IMR-90 (cell line): ENCODE data around the gene CYSRT1. TPM values are rescaled to one million over a fixed set of nuclear protein-coding genes. Genes with fewer than 3 reads are reported as not detected.

ENCODE experiments used
- ATAC-seq: fragments of 200-7000 bp; cut with Tn5 transposase; 2 replicates; pipeline ENCODE4 v1.9.1; 2020; ENCODE audit warnings: low read depth, mild to moderate bottlenecking, moderate library complexity
- BruUV-seq: library from RNA; stranded (reverse); fragments of 400-500 nt; replicated peaks from 2 replicates; lab custom pipeline; 2021; lab: Mats Ljungman, UMichigan
- CTCF ChIA-PET: fragments of 300-600 bp; formaldehyde crosslinking; extraction: SDS; loops from one replicate; lab custom pipeline; 2021; ENCODE audit warnings: antibody characterized with exemption; lab: Yijun Ruan, JAX
- POLR2A ChIA-PET: fragments of 300-600 bp; sonication (Branson Sonifier 250); formaldehyde crosslinking; loops from one replicate; lab custom pipeline; 2022; ENCODE audit warnings: antibody characterized with exemption; ENCODE audit not compliant: unreplicated experiment; lab: Charles Lee
- DNase-seq: peaks from one replicate; pipeline ENCODE4 v3.0.0; 2013
- H2AFZ ChIP-seq: replicated peaks from 2 replicates; pipeline ENCODE3; 2013; ENCODE audit warnings: low read length, mild to moderate bottlenecking; ENCODE audit not compliant: poor library complexity
- H2AK5ac ChIP-seq: 2 replicates; pipeline ENCODE4 v1.6.1; 2013; ENCODE audit warnings: low read depth, low read length, inconsistent platforms
- H2AK9ac ChIP-seq: replicated peaks from 2 replicates; pipeline ENCODE3; 2013; ENCODE audit warnings: mild to moderate bottlenecking, low read depth, low read length, moderate library complexity; ENCODE audit not compliant: poor library complexity
- H2BK120ac ChIP-seq: 2 replicates; pipeline ENCODE4 v1.6.1; 2013; ENCODE audit warnings: low read depth, low read length, inconsistent platforms
- H2BK15ac ChIP-seq: 3 replicates; pipeline ENCODE4 v1.6.1; 2013; ENCODE audit warnings: low read depth, low read length, inconsistent platforms
- H2BK20ac ChIP-seq: 2 replicates; pipeline ENCODE4 v1.6.1; 2013; ENCODE audit warnings: low read depth, mild to moderate bottlenecking, inconsistent platforms, low read length, moderate library complexity
- H2BK5ac ChIP-seq: 2 replicates; pipeline ENCODE4 v1.6.1; 2013; ENCODE audit warnings: mild to moderate bottlenecking, low read depth, low read length, inconsistent platforms; ENCODE audit not compliant: poor library complexity, severe bottlenecking
- H3K14ac ChIP-seq: replicated peaks from 2 replicates; pipeline ENCODE4 v1.6.1; 2013; ENCODE audit warnings: low read depth, low read length, inconsistent platforms
- H3K18ac ChIP-seq: 2 replicates; pipeline ENCODE4 v1.6.1; 2013; ENCODE audit warnings: low read depth, low read length, control low read depth
- H3K23ac ChIP-seq: 2 replicates; pipeline ENCODE4 v1.6.1; 2013; ENCODE audit warnings: low read depth, low read length, inconsistent platforms
- H3K27ac ChIP-seq: 2 replicates; pipeline ENCODE4 v1.5.1; 2013; ENCODE audit warnings: mild to moderate bottlenecking, control low read depth, low read length; ENCODE audit not compliant: insufficient read depth
- H3K27me3 ChIP-seq: 2 replicates; pipeline ENCODE4 v1.6.1; 2013; ENCODE audit warnings: low read length; ENCODE audit not compliant: control insufficient read depth, insufficient read depth
- H3K36me3 ChIP-seq: 2 replicates; pipeline ENCODE4 v1.6.1; 2013; ENCODE audit warnings: low read length, mixed read lengths; ENCODE audit not compliant: control insufficient read depth, insufficient read depth
- H3K4ac ChIP-seq: 2 replicates; pipeline ENCODE4 v1.6.1; 2013; ENCODE audit warnings: low read depth, low read length, inconsistent platforms
- H3K4me1 ChIP-seq: 2 replicates; pipeline ENCODE4 v1.6.1; 2013; ENCODE audit warnings: low read length, mixed read lengths; ENCODE audit not compliant: control insufficient read depth, insufficient read depth
- H3K4me2 ChIP-seq: 2 replicates; pipeline ENCODE4 v1.6.1; 2013; ENCODE audit warnings: low read depth, mild to moderate bottlenecking, control low read depth, low read length, moderate library complexity
- H3K4me3 ChIP-seq: 2 replicates; pipeline ENCODE4 v1.5.1; 2013; ENCODE audit warnings: low read depth, mild to moderate bottlenecking, control low read depth, low read length, moderate library complexity; ENCODE audit not compliant: insufficient read depth
- H3K56ac ChIP-seq: 2 replicates; pipeline ENCODE4 v1.6.1; 2013; ENCODE audit warnings: low read length, inconsistent platforms; ENCODE audit not compliant: insufficient read depth; ENCODE audit errors: extremely low read depth
- H3K79me1 ChIP-seq, 2 experiments: 2 replicates each; pipeline ENCODE4 v1.6.1; 2013; ENCODE audit warnings: low read length in 2 of 2, inconsistent platforms in 1 of 2, low read depth in 1 of 2
- H3K9ac ChIP-seq: 2 replicates; pipeline ENCODE4 v1.6.1; 2013; ENCODE audit warnings: low read depth, low read length, control low read depth
- H3K9me1 ChIP-seq: 2 replicates; pipeline ENCODE4 v1.6.1; 2013; ENCODE audit warnings: low read length, inconsistent platforms; ENCODE audit not compliant: insufficient read depth
- H3K9me3 ChIP-seq: 2 replicates; pipeline ENCODE4 v1.6.1; 2013; ENCODE audit warnings: low read length; ENCODE audit not compliant: control insufficient read depth, insufficient read depth
- H4K20me1 ChIP-seq: 2 replicates; pipeline ENCODE4 v1.6.1; 2013; ENCODE audit warnings: low read length, inconsistent platforms; ENCODE audit not compliant: insufficient read depth
- H4K5ac ChIP-seq: 2 replicates; pipeline ENCODE4 v1.6.1; 2013; ENCODE audit warnings: mild to moderate bottlenecking, low read depth, low read length, control low read depth
- H4K8ac ChIP-seq, 2 experiments: 2 replicates each; pipeline ENCODE4 v1.6.1; 2013; ENCODE audit warnings: low read depth in 2 of 2, low read length in 2 of 2, control low read depth in 1 of 2, inconsistent platforms in 1 of 2
- H4K91ac ChIP-seq: 2 replicates; pipeline ENCODE4 v1.6.1; 2013; ENCODE audit warnings: low read depth, low read length, inconsistent platforms; ENCODE audit not compliant: insufficient read depth
- CTCF ChIP-seq: conservative IDR thresholded peaks from 2 replicates; pipeline ENCODE4 v1.5.1; 2012; ENCODE audit warnings: mild to moderate bottlenecking, low read depth, low read length, improper control_type of control experiment
- MAZ ChIP-seq: IDR thresholded peaks from 2 replicates; pipeline ENCODE4 v1.6.1; 2012; ENCODE audit warnings: low read depth, mild to moderate bottlenecking, low read length, improper control_type of control experiment, moderate library complexity, borderline replicate concordance
- MXI1 ChIP-seq: IDR thresholded peaks from 2 replicates; pipeline ENCODE4 v1.6.1; 2012; ENCODE audit warnings: low read depth, mild to moderate bottlenecking, low read length, moderate library complexity, borderline replicate concordance
- RAD21 ChIP-seq: IDR thresholded peaks from 2 replicates; pipeline ENCODE4 v1.6.1; 2012; ENCODE audit warnings: low read length, improper control_type of control experiment
- SMC3 ChIP-seq: fragments of 150-350 bp; IDR thresholded peaks from 2 replicates; pipeline ENCODE4 v1.6.1; 2016; ENCODE audit warnings: low read depth, mild to moderate bottlenecking, antibody characterized with exemption, low read length, moderate library complexity
- WGBS, 2 experiments: methylation state at CpG; one replicate each; pipeline versions ENCODE4 v1.1.5 to v1.1.7; 2013; ENCODE audit warnings: missing lambda C conversion rate in 2 of 2; ENCODE audit not compliant: insufficient read length in 1 of 2; ENCODE audit errors: extremely low coverage in 2 of 2; 5-methylcytosine and 5-hydroxymethylcytosine counted together
- dilution Hi-C: fragments of 300-500 bp; cut with HindIII; formaldehyde crosslinking; loops from one replicate; pipeline ENCODE4 v1.14.3; 2018; ENCODE audit warnings: low sequenced_read_pairs; ENCODE audit not compliant: unreplicated experiment
- in situ Hi-C: fragments of 300-500 bp; cut with MboI; formaldehyde crosslinking; loops from 3 replicates; pipeline ENCODE4 v1.14.3; 2019; ENCODE audit warnings: low sequenced_read_pairs, inconsistent platforms, mixed read lengths
- intact Hi-C: fragments of 100-400 bp; cut with micrococcal nuclease; formaldehyde crosslinking; loops from 2 replicates; pipeline ENCODE4 v1.10.0; 2022
- polyA plus RNA-seq, 3 experiments: library from polyadenylated mRNA; depleted of rRNA; stranded (reverse); fragments of >200 nt; gene quantifications; 2 replicates each; pipeline ENCODE4 v1.2.3, GENCODE V29; 2012; ENCODE audit warnings: low replicate concordance in 1 of 3
- total RNA-seq: library from RNA; depleted of rRNA; stranded (reverse); fragments of >200 nt; gene quantifications from 2 replicates; pipeline ENCODE4 v1.2.3, GENCODE V29; 2012

The CYSRT1 gene
- total and polyA plus RNA-seq, 2 of the 4 experiments (the other 2 are of a cell fraction) = 0.18 to 0.84 TPM

GRCh38 chr9:137236238-137236935 is 11.4 kb downstream of the CYSRT1 start:
- dilution Hi-C loops = no loop called here
- H3K18ac ChIP-seq = no peak overlapping the region
- peaks cover 6% of the 10 kb centered on the region; the same call in 1 of the 2 replicates for H4K20me1 ChIP-seq
- H3K56ac ChIP-seq = no peak overlapping the region
- no peak overlapping the region for H3K9ac ChIP-seq
- TF ChIP-seq RAD21 = peak; percentile 81
- TF ChIP-seq SMC3 = peak; percentile 79
- TF ChIP-seq MAZ = peak; percentile 83
- TF ChIP-seq CTCF = peak; percentile 100
- no peak for TF ChIP-seq MXI1
- 39% methylated on average over 12 of the region's 31 CpGs; no CpG with 5 or more reads in 1 of the 2 experiments for WGBS, 2 experiments
- H2BK120ac ChIP-seq = no peak overlapping the region
- no peaks in the 10 kb centered on the region for H3K9me1 ChIP-seq
- H3K36me3 ChIP-seq = no peaks in the 10 kb centered on the region
- no peak overlapping the region for H2BK20ac ChIP-seq
- no TSS peak for BruUV-seq
- ATAC-seq = peak; percentile 36
- H3K4me3 ChIP-seq = no peak overlapping the region
- no peak overlapping the region for H3K4me2 ChIP-seq
- H3K79me1 ChIP-seq = peaks cover 8 to 27% of the 10 kb centered on the region in 2 experiments; a peak in 3 of 4 replicates
- CTCF ChIA-PET = interaction anchor here (0.6 to 1.0 kb wide), 7 partner anchors 9 to 153 kb away, joined by 3 to 6 read pairs (median 3); partner anchors contain the start of genes DPP7 and RNF224
- no peak overlapping the region for H3K14ac ChIP-seq
- H4K5ac ChIP-seq = no peak overlapping the region
- H3K9me3 ChIP-seq = no peaks in the 10 kb centered on the region
- no peak overlapping the region for H3K4ac ChIP-seq
- H3K27ac ChIP-seq = no peak overlapping the region
- POLR2A ChIA-PET = interaction anchor here (0.5 to 0.6 kb wide), 2 partner anchors 20 to 23 kb away, joined by 3 read pairs; no protein-coding TSS in a partner anchor
- DNase-seq = peak; percentile 63
- 0 out of 2 replicates have a peak, but pooled peaks cover 1% of the 10 kb centered on the region for H3K27me3 ChIP-seq
- intact Hi-C loops = no loop called here
- H2AK5ac ChIP-seq = peak overlapping the region; percentile 73; the same call in 1 of the 2 replicates
- no peak overlapping the region for H4K91ac ChIP-seq
- H3K4me1 ChIP-seq = peaks cover 5% of the 10 kb centered on the region; the same call in 1 of the 2 replicates
- no peak overlapping the region for H3K23ac ChIP-seq
- H2AFZ ChIP-seq = peak overlapping the region; percentile 63
- H2BK5ac ChIP-seq = no peak overlapping the region
- H2BK15ac ChIP-seq = no peak overlapping the region
- no peak overlapping the region for H4K8ac ChIP-seq
- H2AK9ac ChIP-seq = peak overlapping the region; percentile 89
- in situ Hi-C loops = no loop called here
